Endodermal cell (in vitro differentiated cells): ENCODE measurements around the gene RBM38. TPM values are rescaled to one million over a fixed set of nuclear protein-coding genes. Genes with fewer than 3 reads are reported as not detected.

Experiments used
- DNase-seq: peaks from one replicate; pipeline ENCODE4 v3.0.0-alpha.2; 2017
- H3K27ac ChIP-seq: 2 replicates; pipeline ENCODE4 v1.5.1; 2013; ENCODE audit warnings: mild to moderate bottlenecking, low read depth, low read length, moderate library complexity
- H3K27me3 ChIP-seq: 2 replicates; pipeline ENCODE4 v1.6.1; 2013; ENCODE audit warnings: mild to moderate bottlenecking, low read length, moderate library complexity; ENCODE audit not compliant: insufficient read depth, control insufficient read depth, poor library complexity, severe bottlenecking
- H3K36me3 ChIP-seq: 2 replicates; pipeline ENCODE4 v1.7.0; 2013; ENCODE audit warnings: mild to moderate bottlenecking, low read length, moderate library complexity; ENCODE audit not compliant: control insufficient read depth, insufficient read depth
- H3K4me1 ChIP-seq: one replicate; pipeline ENCODE4 v1.7.0; 2013; ENCODE audit warnings: low read length; ENCODE audit not compliant: control insufficient read depth, insufficient read depth
- H3K4me3 ChIP-seq: 2 replicates; pipeline ENCODE4 v1.5.1; 2013; ENCODE audit warnings: mild to moderate bottlenecking, low read length, moderate library complexity
- H3K9ac ChIP-seq: 2 replicates; pipeline ENCODE4 v1.6.1; 2013; ENCODE audit warnings: mild to moderate bottlenecking, low read length, moderate library complexity; ENCODE audit not compliant: poor library complexity, severe bottlenecking; ENCODE audit errors: extremely low read depth
- H3K9me3 ChIP-seq: 2 replicates; pipeline ENCODE4 v1.6.1; 2013; ENCODE audit warnings: mild to moderate bottlenecking, low read length, moderate library complexity; ENCODE audit not compliant: control insufficient read depth
- H3K27ac Mint-ChIP-seq: 2 replicates; pipeline ENCODE4 v1.8.0; 2020; ENCODE audit warnings: mixed read lengths
- H3K27me3 Mint-ChIP-seq: 2 replicates; pipeline ENCODE4 v1.8.0; 2021; ENCODE audit warnings: mild to moderate bottlenecking, mixed read lengths; ENCODE audit not compliant: insufficient read depth
- H3K36me3 Mint-ChIP-seq: 2 replicates; pipeline ENCODE4 v1.8.0; 2020; ENCODE audit warnings: low read depth, mixed read lengths
- H3K4me1 Mint-ChIP-seq: 2 replicates; pipeline ENCODE4 v1.8.0; 2020; ENCODE audit warnings: mixed read lengths
- H3K4me3 Mint-ChIP-seq: 2 replicates; pipeline ENCODE4 v1.8.0; 2020; ENCODE audit warnings: mild to moderate bottlenecking, moderate library complexity, mixed read lengths
- H3K9me3 Mint-ChIP-seq: 2 replicates; pipeline ENCODE4 v1.8.0; 2020; ENCODE audit warnings: mild to moderate bottlenecking, mixed read lengths
- CTCF ChIP-seq: fragments of 200-600 bp; sonication (generic); conservative IDR thresholded peaks from 2 replicates; pipeline ENCODE4 v1.5.0; 2021; ENCODE audit warnings: antibody characterized with exemption, mild to moderate bottlenecking
- WGBS, 2 experiments: methylation state at CpG; one replicate each; pipeline versions ENCODE4 v1.1.5 to v1.1.7; 2013; ENCODE audit warnings: missing lambda C conversion rate in 2 of 2, mixed read lengths in 1 of 2; ENCODE audit not compliant: insufficient coverage in 1 of 2, insufficient read length in 1 of 2; 5-methylcytosine and 5-hydroxymethylcytosine counted together
- total RNA-seq, 2 donors: library from RNA; stranded (reverse); fragmentation: NEBNext Ultra II Directional in 1 of 2; extraction: Animal tissue kit (Norgen Biotek cat#: 25700) in 1 of 2; gene quantifications; 2 replicates in 1 of 2; 3 replicates in 1 of 2; pipeline ENCODE4 v1.2.1, GENCODE V29; 2021

RBM38 gene
- total RNA-seq, 2 donors from 2014 or later = 29.0 to 30.2 TPM

- WGBS, 2 experiments = 94 to 97% methylated on average over 8 to 11 of the region's 11 CpGs
- H3K27me3 Mint-ChIP-seq = no peaks in the 10 kb centered on the region
Measured at GRCh38 chr20:57400231-57400701, 9.1 kb downstream of the RBM38 start.

DNA sequence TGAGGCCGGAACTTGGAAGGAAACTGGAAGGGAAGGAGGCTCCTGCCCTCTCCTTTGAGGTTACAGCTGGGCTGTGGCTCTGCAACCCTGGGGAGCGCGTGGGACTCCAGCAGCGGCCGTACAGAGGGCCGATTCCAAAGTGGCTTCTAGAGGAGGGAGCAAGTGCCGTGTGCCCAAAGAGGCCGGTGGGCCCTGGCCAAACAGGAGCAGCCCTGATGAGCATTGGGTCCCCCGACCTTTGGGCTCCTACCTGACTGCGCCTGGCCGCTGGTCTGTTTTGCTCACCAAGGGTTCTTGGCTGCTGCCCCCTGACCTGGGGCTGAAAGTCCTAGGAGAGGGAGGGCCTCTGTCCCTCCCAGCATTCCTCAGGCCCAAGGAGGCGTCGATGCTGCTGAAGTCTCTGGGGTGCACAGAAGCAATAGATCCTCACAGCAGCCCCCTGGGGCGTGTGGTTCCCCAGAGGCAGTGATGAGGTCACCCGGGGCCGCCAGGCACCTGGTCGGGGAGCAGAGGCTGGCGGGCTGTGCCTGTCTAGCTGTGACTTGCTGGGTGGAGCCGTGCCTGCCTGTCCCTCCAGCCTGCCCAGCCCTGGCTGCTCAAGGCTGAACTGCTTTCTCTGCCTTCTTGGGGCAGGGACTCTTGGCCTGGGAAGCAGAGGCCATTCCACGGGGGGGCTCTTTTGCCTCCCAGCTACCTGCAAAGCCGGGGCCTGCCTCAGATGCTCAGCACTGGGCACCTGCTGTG is 9.8 kb downstream of the RBM38 start:
- no peak overlapping the region for H3K9ac ChIP-seq
- H3K27ac Mint-ChIP-seq = no peak overlapping the region
- no peaks in the 10 kb centered on the region for H3K27me3 ChIP-seq
- H3K9me3 Mint-ChIP-seq = no peaks in the 10 kb centered on the region
- H3K27me3 Mint-ChIP-seq = no peaks in the 10 kb centered on the region
- H3K4me1 ChIP-seq = no peaks in the 10 kb centered on the region
- peaks cover 20% of the 10 kb centered on the region for H3K36me3 ChIP-seq
- no peak overlapping the region for H3K4me3 ChIP-seq
- DNase-seq = no peak
- no peaks in the 10 kb centered on the region for H3K9me3 ChIP-seq
- no peak overlapping the region for H3K27ac ChIP-seq
- 93 to 97% methylated on average over 15 to 21 of the region's 21 CpGs for WGBS, 2 experiments
- H3K4me3 Mint-ChIP-seq = no peak overlapping the region
- TF ChIP-seq CTCF = no peak
- peaks cover 40% of the 10 kb centered on the region for H3K36me3 Mint-ChIP-seq
- peaks cover under 1% of the 10 kb centered on the region for H3K4me1 Mint-ChIP-seq

More at GRCh38 chr20:57400231-57400701, 9.1 kb downstream of the RBM38 start:
- Histone ChIP-seq H3K27ac (no peak overlapping the region), H3K9ac (no peak overlapping the region), H3K27me3 (no peaks in the 10 kb centered on the region), H3K36me3 (peaks cover 23% of the 10 kb centered on the region), H3K4me3 (no peak overlapping the region), H3K4me1 (no peaks in the 10 kb centered on the region), H3K9me3 (no peaks in the 10 kb centered on the region)
- Mint-ChIP-seq H3K27ac (no peak overlapping the region), H3K4me3 (no peak overlapping the region), H3K4me1 (peaks cover 5% of the 10 kb centered on the region), H3K9me3 (no peaks in the 10 kb centered on the region), H3K36me3 (peaks cover 45% of the 10 kb centered on the region)
- no peak for TF ChIP-seq CTCF
- no peak for DNase-seq

DNA sequence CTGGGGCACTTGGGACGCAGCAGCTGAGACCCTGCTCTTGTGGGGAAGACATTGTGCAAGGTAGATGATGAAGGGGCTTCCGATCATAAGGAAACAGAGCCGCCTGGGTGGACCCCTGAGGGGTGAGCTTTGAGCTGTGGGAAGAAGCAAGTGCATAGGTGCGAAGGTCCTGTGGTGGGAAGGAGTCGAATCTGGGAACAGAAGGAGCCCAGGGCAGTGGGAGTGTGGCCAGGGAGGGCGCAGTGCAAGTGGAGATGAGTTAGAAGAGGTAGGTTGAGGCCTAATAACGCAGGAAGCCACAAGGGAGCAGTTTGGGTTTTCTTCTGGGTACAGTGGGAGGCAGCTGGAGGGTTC is 10.3 kb downstream of the RBM38 start:
- no peak overlapping the region for H3K4me3 Mint-ChIP-seq
- no peaks in the 10 kb centered on the region for H3K4me1 Mint-ChIP-seq
- no peaks in the 10 kb centered on the region for H3K27me3 ChIP-seq
- 92 to 100% methylated on average over 5 to 7 of the region's 7 CpGs for WGBS, 2 experiments
- no peak overlapping the region for H3K27ac Mint-ChIP-seq
- H3K27me3 Mint-ChIP-seq = no peaks in the 10 kb centered on the region
- no peak for TF ChIP-seq CTCF
- no peak for DNase-seq
- H3K9me3 ChIP-seq = no peaks in the 10 kb centered on the region
- peaks cover 34% of the 10 kb centered on the region for H3K36me3 Mint-ChIP-seq
- no peak overlapping the region for H3K9ac ChIP-seq
- H3K9me3 Mint-ChIP-seq = no peaks in the 10 kb centered on the region
- H3K4me3 ChIP-seq = no peak overlapping the region
- no peaks in the 10 kb centered on the region for H3K4me1 ChIP-seq
- peaks cover 15% of the 10 kb centered on the region for H3K36me3 ChIP-seq
- no peak overlapping the region for H3K27ac ChIP-seq
